Natural killer cell (primary cell): ENCODE results near the gene LBHD2. TPM values are rescaled to one million over a fixed set of nuclear protein-coding genes. Genes with fewer than 3 reads are reported as not detected.
A peak's percentile ranks its signal among the peaks of the same experiment; 100 is the strongest.

Experiments
- ATAC-seq, 3 donors: fragments of 150-1000 bp in 2 of 3; fragments of 200-7000 bp in 1 of 3; cut with Tn5 transposase; 1 replicate in 1 of 3; 2 replicates in 2 of 3; pipeline ENCODE4 v1.10.0; 2021; ENCODE audit warnings: mild to moderate bottlenecking in 2 of 3, moderate library complexity in 2 of 3
- DNase-seq, 2 donors: peaks; one replicate each; pipeline versions ENCODE4 v3.0.0 to v3.0.0-alpha.2; 2013 to 2021; ENCODE audit warnings: mixed read lengths in 1 of 2
- H3K27ac ChIP-seq: one replicate; pipeline ENCODE4 v1.5.1; 2013; ENCODE audit warnings: mild to moderate bottlenecking, low read length
- H3K27me3 ChIP-seq: one replicate; pipeline ENCODE4 v1.6.1; 2013; ENCODE audit warnings: low read length; ENCODE audit not compliant: control insufficient read depth, insufficient read depth
- H3K36me3 ChIP-seq: one replicate; pipeline ENCODE4 v1.6.1; 2013; ENCODE audit warnings: low read length; ENCODE audit not compliant: control insufficient read depth, insufficient read depth
- H3K4me1 ChIP-seq: one replicate; pipeline ENCODE4 v1.6.1; 2013; ENCODE audit warnings: low read length; ENCODE audit not compliant: control insufficient read depth, insufficient read depth
- H3K4me3 ChIP-seq: one replicate; pipeline ENCODE4 v1.5.1; 2013; ENCODE audit warnings: low read length
- H3K9me3 ChIP-seq: one replicate; pipeline ENCODE4 v1.6.1; 2013; ENCODE audit warnings: low read length; ENCODE audit not compliant: control insufficient read depth, insufficient read depth
- H3K27ac Mint-ChIP-seq, 2 donors: one replicate each; pipeline ENCODE4 v1.8.0; 2022; ENCODE audit warnings: mild to moderate bottlenecking in 2 of 2, mixed read lengths in 2 of 2, moderate library complexity in 1 of 2
- H3K27me3 Mint-ChIP-seq, 2 donors: one replicate each; pipeline ENCODE4 v1.8.0; 2022; ENCODE audit warnings: low read depth in 2 of 2, mixed read lengths in 2 of 2
- H3K36me3 Mint-ChIP-seq: one replicate; pipeline ENCODE4 v1.8.0; 2022; ENCODE audit warnings: mixed read lengths
- H3K4me1 Mint-ChIP-seq, 2 donors: one replicate each; pipeline ENCODE4 v1.8.0; 2022; ENCODE audit warnings: mixed read lengths in 2 of 2
- H3K4me3 Mint-ChIP-seq: one replicate; pipeline ENCODE4 v1.8.0; 2022; ENCODE audit warnings: mild to moderate bottlenecking, moderate library complexity, mixed read lengths
- H3K9me3 Mint-ChIP-seq, 2 donors: one replicate each; pipeline ENCODE4 v1.8.0; 2022; ENCODE audit warnings: mixed read lengths in 2 of 2
- CTCF ChIP-seq: fragments of 200-600 bp; IDR thresholded peaks from one replicate; pipeline ENCODE4 v1.8.0; 2022; ENCODE audit warnings: antibody characterized with exemption
- WGBS: methylation state at CpG from one replicate; pipeline ENCODE4 v1.1.7; 2013; ENCODE audit warnings: missing lambda C conversion rate; ENCODE audit not compliant: insufficient coverage; 5-methylcytosine and 5-hydroxymethylcytosine counted together
- intact Hi-C: fragments of 100-400 bp; cut with micrococcal nuclease; formaldehyde crosslinking; loops from one replicate; pipeline ENCODE4 v1.14.2; 2022
- total RNA-seq, 4 donors: library from RNA; stranded (reverse); fragments of 120-200 nt in 1 of 4; gene quantifications; one replicate each; pipeline versions ENCODE4 v1.2.3 to v1.2.4, GENCODE V29; 2013 to 2022

Gene LBHD2
- total RNA-seq, 3 donors from 2014 or later (not counting 1 experiment from before 2014, with no cell fraction given) = not detected

- no peak for TF ChIP-seq CTCF
- no peak for DNase-seq
- Mint-ChIP-seq H3K27ac (peak overlapping the region; percentile 26 to 72), H3K27me3 (peaks cover 0 to under 1% of the 10 kb centered on the region in 2 donors), H3K4me1 (peaks cover 0 to 5% of the 10 kb centered on the region in 2 donors), H3K9me3 (no peaks in the 10 kb centered on the region), H3K36me3 (no peaks in the 10 kb centered on the region), H3K4me3 (peak overlapping the region; percentile 62)
- Histone ChIP-seq H3K27ac (no peak overlapping the region), H3K4me1 (peaks cover 19% of the 10 kb centered on the region), H3K4me3 (no peak overlapping the region), H3K36me3 (no peaks in the 10 kb centered on the region), H3K9me3 (no peaks in the 10 kb centered on the region), H3K27me3 (peaks cover 6% of the 10 kb centered on the region)
- intact Hi-C loops = loop anchor here (5.0 to 10.0 kb wide), 2 partner anchors 313 to 396 kb away; partner anchors contain the start of gene TRAF3
- WGBS = 84% methylated on average over 9 of the region's 12 CpGs
- no peak for ATAC-seq
Measured at GRCh38 chr14:103090481-103091020, 6.5 kb downstream of the LBHD2 start.

GRCh38 chr14:103091041-103091882 lies 7.3 kb downstream of the LBHD2 start:
- DNase-seq (peak; percentile 69 to 87), ATAC-seq (peak; percentile 89 to 90 (median 89))
- H3K9me3 Mint-ChIP-seq = no peaks in the 10 kb centered on the region
- no peak overlapping the region for H3K27ac ChIP-seq
- H3K4me3 ChIP-seq = peak overlapping the region; percentile 12
- peak overlapping the region; percentile 62 for H3K4me3 Mint-ChIP-seq
- H3K27me3 Mint-ChIP-seq = no peaks in the 10 kb centered on the region
- intact Hi-C loops = loop anchor here (5.0 to 10.0 kb wide), 2 partner anchors 314 to 396 kb away; partner anchors contain the start of gene TRAF3
- H3K4me1 Mint-ChIP-seq = peaks cover 0 to 5% of the 10 kb centered on the region in 2 donors
- H3K27ac Mint-ChIP-seq = peak overlapping the region; percentile 26 to 72
- no peaks in the 10 kb centered on the region for H3K9me3 ChIP-seq
- no peaks in the 10 kb centered on the region for H3K36me3 Mint-ChIP-seq
- WGBS = 2% methylated on average over 67 of the region's 69 CpGs
- H3K4me1 ChIP-seq = peaks cover 19% of the 10 kb centered on the region
- peaks cover 6% of the 10 kb centered on the region for H3K27me3 ChIP-seq
- H3K36me3 ChIP-seq = no peaks in the 10 kb centered on the region
- TF ChIP-seq CTCF = peak; percentile 63

GRCh38 chr14:103091883-103092222 lies 7.8 kb downstream of the LBHD2 start:
- no peaks in the 10 kb centered on the region for H3K36me3 Mint-ChIP-seq
- intact Hi-C loops = loop anchor here (5.0 to 10.0 kb wide), 2 partner anchors 315 to 397 kb away; partner anchors contain the start of gene TRAF3
- no peak overlapping the region for H3K27ac Mint-ChIP-seq
- Histone ChIP-seq H3K9me3 (no peaks in the 10 kb centered on the region), H3K4me3 (no peak overlapping the region), H3K4me1 (peaks cover 19% of the 10 kb centered on the region), H3K27me3 (peaks cover 6% of the 10 kb centered on the region), H3K27ac (no peak overlapping the region), H3K36me3 (no peaks in the 10 kb centered on the region)
- H3K9me3 Mint-ChIP-seq = no peaks in the 10 kb centered on the region
- 55% methylated on average over 9 of the region's 9 CpGs for WGBS
- no peaks in the 10 kb centered on the region for H3K27me3 Mint-ChIP-seq
- no peak for DNase-seq
- H3K4me1 Mint-ChIP-seq = peaks cover 0 to 5% of the 10 kb centered on the region in 2 donors
- no peak for ATAC-seq
- no peak for TF ChIP-seq CTCF
- peak overlapping the region; percentile 35 for H3K4me3 Mint-ChIP-seq
